ENCODE results near the gene HP1BP3. TPM values are rescaled to one million over a fixed set of nuclear protein-coding genes. Genes with fewer than 3 reads are reported as not detected.

The HP1BP3 gene
- total and polyA plus RNA-seq, 2 experiments from 2014 or later, result 138 to 151 TPM

GRCh38 chr1:20767271-20767670, 19.8 kb downstream of the HP1BP3 start:
- Histone ChIP-seq H3K9me2 (ENCODE audit: insufficient read depth) (no peaks in the 10 kb centered on the region), H3K79me2 (ENCODE audit: insufficient read depth) (peaks cover 80% of the 10 kb centered on the region), H4K20me1 (ENCODE audit: insufficient read depth) (no peaks in the 10 kb centered on the region), H3K27me3 (replicated peaks; ENCODE audit: insufficient read depth) (no peaks in the 10 kb centered on the region), H3K4me3 (no peak overlapping the region), H2AFZ (no peak overlapping the region), H3K36me3 (ENCODE audit: low read depth) (peaks cover 94% of the 10 kb centered on the region), H3F3A (ENCODE audit: insufficient read depth) (peaks cover 5% of the 10 kb centered on the region), H3K27ac (no peak overlapping the region), H3K4me2 (ENCODE audit: unreplicated experiment) (no peak overlapping the region), H3K4me1 (ENCODE audit: insufficient read depth) (no peaks in the 10 kb centered on the region), H3K9me3 (ENCODE audit: low read depth) (no peaks in the 10 kb centered on the region), H3K9ac (no peak overlapping the region)
- in situ Hi-C loops (cut with MboI), result no loop called here
- TF ChIP-seq EZH2phosphoT487 (IDR thresholded peaks at IDR 0.05; ENCODE audit: insufficient read depth, low read depth) (no peak), EZH2 (IDR thresholded peaks at IDR 0.05; ENCODE audit: insufficient read depth, poor library complexity, severe bottlenecking) (no peak)
- no peak for DNase-seq

- WGBS, 2 experiments (ENCODE audit: low coverage in 1 of 2, low lambda C conversion rate in 2 of 2, missing lambda C conversion rate in 2 of 2), result 99 to 100% methylated on average over 3 of the region's 3 CpGs
- Histone ChIP-seq H3K9me3 (ENCODE audit: low read depth) (no peaks in the 10 kb centered on the region), H2AFZ (no peak overlapping the region), H3K4me1 (ENCODE audit: insufficient read depth) (no peaks in the 10 kb centered on the region), H3K9me2 (ENCODE audit: insufficient read depth) (no peaks in the 10 kb centered on the region), H3K36me3 (ENCODE audit: low read depth) (peaks cover 79% of the 10 kb centered on the region), H3K79me2 (ENCODE audit: insufficient read depth) (peaks cover 65% of the 10 kb centered on the region), H3K4me2 (ENCODE audit: unreplicated experiment) (no peak overlapping the region), H3K27me3 (replicated peaks; ENCODE audit: insufficient read depth) (no peaks in the 10 kb centered on the region), H3F3A (ENCODE audit: insufficient read depth) (peaks cover 5% of the 10 kb centered on the region; the same call in 1 of the 2 replicates), H3K9ac (no peak overlapping the region), H3K4me3 (no peak overlapping the region), H4K20me1 (ENCODE audit: insufficient read depth) (no peaks in the 10 kb centered on the region), H3K27ac (no peak overlapping the region)
- in situ Hi-C loops (cut with MboI), result no loop called here
- TF ChIP-seq EZH2 (IDR thresholded peaks at IDR 0.05; ENCODE audit: insufficient read depth, poor library complexity, severe bottlenecking) (no peak), EZH2phosphoT487 (IDR thresholded peaks at IDR 0.05; ENCODE audit: insufficient read depth, low read depth) (no peak)
- no peak for DNase-seq
Observed at GRCh38 chr1:20763417-20763816, 23.7 kb downstream of the HP1BP3 start.

GRCh38 chr1:20760322-20760721, 26.8 kb downstream of the HP1BP3 start:
- TF ChIP-seq EZH2 (IDR thresholded peaks at IDR 0.05; ENCODE audit: insufficient read depth, poor library complexity, severe bottlenecking) (no peak), EZH2phosphoT487 (IDR thresholded peaks at IDR 0.05; ENCODE audit: insufficient read depth, low read depth) (no peak)
- no peaks in the 10 kb centered on the region for H4K20me1 ChIP-seq (ENCODE audit: insufficient read depth)
- no peaks in the 10 kb centered on the region for H3K4me1 ChIP-seq (ENCODE audit: insufficient read depth)
- peaks cover 66% of the 10 kb centered on the region for H3K36me3 ChIP-seq (ENCODE audit: low read depth)
- in situ Hi-C loops (cut with MboI), result no loop called here
- H3K4me3 ChIP-seq, result no peak overlapping the region
- H3K4me2 ChIP-seq (ENCODE audit: unreplicated experiment), result no peak overlapping the region
- no peaks in the 10 kb centered on the region for H3K27me3 ChIP-seq (replicated peaks; ENCODE audit: insufficient read depth)
- H2AFZ ChIP-seq, result no peak overlapping the region
- 82 to 84% methylated on average over 6 of the region's 6 CpGs for WGBS, 2 experiments (ENCODE audit: low coverage in 1 of 2, low lambda C conversion rate in 2 of 2, missing lambda C conversion rate in 2 of 2)
- peaks cover 6% of the 10 kb centered on the region; the same call in 1 of the 2 replicates for H3F3A ChIP-seq (ENCODE audit: insufficient read depth)
- H3K9me2 ChIP-seq (ENCODE audit: insufficient read depth), result no peaks in the 10 kb centered on the region
- H3K79me2 ChIP-seq (ENCODE audit: insufficient read depth), result peaks cover 66% of the 10 kb centered on the region
- H3K9me3 ChIP-seq (ENCODE audit: low read depth), result no peaks in the 10 kb centered on the region
- no peak overlapping the region for H3K9ac ChIP-seq
- DNase-seq, result no peak
- no peak overlapping the region for H3K27ac ChIP-seq

- Histone ChIP-seq H3K4me2 (ENCODE audit: unreplicated experiment) (no peak overlapping the region), H3K36me3 (ENCODE audit: low read depth) (peaks cover 63% of the 10 kb centered on the region), H3K9me2 (ENCODE audit: insufficient read depth) (no peaks in the 10 kb centered on the region), H3K4me3 (no peak overlapping the region), H3K9ac (no peak overlapping the region), H4K20me1 (ENCODE audit: insufficient read depth) (no peaks in the 10 kb centered on the region), H3F3A (ENCODE audit: insufficient read depth) (peaks cover 21% of the 10 kb centered on the region), H2AFZ (no peak overlapping the region), H3K9me3 (ENCODE audit: low read depth) (no peaks in the 10 kb centered on the region), H3K4me1 (ENCODE audit: insufficient read depth) (no peaks in the 10 kb centered on the region; the same call in 1 of the 2 replicates), H3K79me2 (ENCODE audit: insufficient read depth) (peaks cover 81% of the 10 kb centered on the region), H3K27me3 (replicated peaks; ENCODE audit: insufficient read depth) (no peaks in the 10 kb centered on the region), H3K27ac (no peak overlapping the region)
- 88 to 89% methylated on average over 3 of the region's 3 CpGs for WGBS, 2 experiments (ENCODE audit: low coverage in 1 of 2, low lambda C conversion rate in 2 of 2, missing lambda C conversion rate in 2 of 2)
- TF ChIP-seq EZH2 (IDR thresholded peaks at IDR 0.05; ENCODE audit: insufficient read depth, poor library complexity, severe bottlenecking), result no peak
- no peak for TF ChIP-seq EZH2phosphoT487 (IDR thresholded peaks at IDR 0.05; ENCODE audit: insufficient read depth, low read depth)
- DNase-seq, result no peak
- in situ Hi-C loops (cut with MboI), result no loop called here
Observed at GRCh38 chr1:20753589-20753988, 33.5 kb downstream of the HP1BP3 start.

GRCh38 chr1:20751462-20751990, 35.6 kb downstream of the HP1BP3 start:
- Histone ChIP-seq H3K9me2 (ENCODE audit: insufficient read depth) (no peaks in the 10 kb centered on the region), H3K9me3 (ENCODE audit: low read depth) (no peaks in the 10 kb centered on the region), H3K4me3 (no peak overlapping the region), H3K9ac (no peak overlapping the region), H3K36me3 (ENCODE audit: low read depth) (peaks cover 78% of the 10 kb centered on the region), H3K4me2 (ENCODE audit: unreplicated experiment) (no peak overlapping the region), H3K79me2 (ENCODE audit: insufficient read depth) (peaks cover 86% of the 10 kb centered on the region), H2AFZ (no peak overlapping the region), H3K27me3 (replicated peaks; ENCODE audit: insufficient read depth) (no peaks in the 10 kb centered on the region), H4K20me1 (ENCODE audit: insufficient read depth) (no peaks in the 10 kb centered on the region), H3F3A (ENCODE audit: insufficient read depth) (peaks cover 28% of the 10 kb centered on the region), H3K4me1 (ENCODE audit: insufficient read depth) (no peaks in the 10 kb centered on the region; the same call in 1 of the 2 replicates), H3K27ac (no peak overlapping the region)
- in situ Hi-C loops (cut with MboI), result no loop called here
- DNase-seq, result no peak
- TF ChIP-seq EZH2 (IDR thresholded peaks at IDR 0.05; ENCODE audit: insufficient read depth, poor library complexity, severe bottlenecking) (no peak), EZH2phosphoT487 (IDR thresholded peaks at IDR 0.05; ENCODE audit: insufficient read depth, low read depth) (no peak)
- WGBS, 2 experiments (ENCODE audit: low coverage in 1 of 2, low lambda C conversion rate in 2 of 2, missing lambda C conversion rate in 2 of 2), result 97 to 100% methylated on average over 3 of the region's 3 CpGs
